Panc1 (cell line): ENCODE data around the gene GNRH2. TPM values are rescaled to one million over a fixed set of nuclear protein-coding genes. Genes with fewer than 3 reads are reported as not detected.

Experiments used
- ATAC-seq: fragments of 200-7000 bp; cut with Tn5 transposase; 2 replicates; pipeline ENCODE4 v1.9.1; 2020; ENCODE audit warnings: mild to moderate bottlenecking, moderate library complexity
- BruUV-seq: library from RNA; stranded (reverse); fragments of 400-500 nt; replicated peaks from 2 replicates; lab custom pipeline; 2021; lab: Mats Ljungman, UMichigan
- CTCF ChIA-PET: fragments of 300-600 bp; sonication (Branson Sonifier 250); formaldehyde crosslinking; loops from one replicate; lab custom pipeline; 2022; ENCODE audit warnings: antibody characterized with exemption; lab: Charles Lee
- POLR2A ChIA-PET: fragments of 300-600 bp; sonication (Branson Sonifier 250); formaldehyde crosslinking; loops from one replicate; lab custom pipeline; 2022; ENCODE audit warnings: antibody characterized with exemption; lab: Charles Lee
- DNase-seq: peaks from one replicate; pipeline ENCODE4 v3.0.0-alpha.2; 2010; ENCODE audit warnings: low read depth, low spot score
- H3K27ac ChIP-seq: 2 replicates; pipeline ENCODE4 v1.5.1; 2011; ENCODE audit warnings: mild to moderate bottlenecking, low read length, inconsistent platforms
- H3K27me3 ChIP-seq: fragments of 200-500 bp; sonication (Bioruptor generic); 2 replicates; pipeline ENCODE4 v1.6.0; 2014; ENCODE audit warnings: low read length, inconsistent platforms; ENCODE audit not compliant: control insufficient read depth, insufficient read depth
- H3K36me3 ChIP-seq: fragments of 200-500 bp; sonication (Bioruptor generic); 2 replicates; pipeline ENCODE4 v1.5.1; 2014; ENCODE audit warnings: inconsistent platforms, mild to moderate bottlenecking, low read length, moderate library complexity; ENCODE audit not compliant: control insufficient read depth, insufficient read depth
- H3K4me1 ChIP-seq: 2 replicates; pipeline ENCODE4 v1.5.1; 2011; ENCODE audit warnings: inconsistent platforms, mild to moderate bottlenecking, low read length, moderate library complexity; ENCODE audit not compliant: control insufficient read depth, insufficient read depth
- H3K4me3 ChIP-seq, 2 experiments: 2 replicates each; pipeline ENCODE4 v1.5.1; 2011 to 2012; ENCODE audit warnings: low read depth in 2 of 2, low read length in 2 of 2, mild to moderate bottlenecking in 2 of 2, inconsistent platforms in 1 of 2, moderate library complexity in 1 of 2
- H3K9me3 ChIP-seq: fragments of 200-500 bp; sonication (Bioruptor generic); 2 replicates; pipeline ENCODE4 v1.5.1; 2014; ENCODE audit warnings: low read depth, mild to moderate bottlenecking, inconsistent platforms, low read length, moderate library complexity; ENCODE audit not compliant: control insufficient read depth, insufficient read depth
- POLR2AphosphoS5 ChIP-seq: IDR thresholded peaks from 2 replicates; pipeline ENCODE4 v1.6.1; 2012; ENCODE audit warnings: mild to moderate bottlenecking, low read depth, low read length, moderate library complexity
- SIN3A ChIP-seq: IDR thresholded peaks from 2 replicates; pipeline ENCODE4 v1.6.1; 2012; ENCODE audit warnings: low read depth, mild to moderate bottlenecking, low read length, moderate library complexity, borderline replicate concordance; ENCODE audit not compliant: insufficient read depth
- in situ Hi-C: cut with HindIII; loops from 2 replicates; pipeline ENCODE4 v1.10.0; 2016; ENCODE audit warnings: low sequenced_read_pairs, low pct_unique_long_range_greater_than_20kb
- intact Hi-C: fragments of 100-400 bp; cut with micrococcal nuclease; formaldehyde crosslinking; loops from one replicate; pipeline ENCODE4 v1.10.0; 2022; ENCODE audit not compliant: unreplicated experiment
- total RNA-seq: library from RNA; stranded (reverse); gene quantifications from one replicate; pipeline ENCODE4 v1.2.1, GENCODE V29; 2021; ENCODE audit not compliant: unreplicated experiment
- TF ChIP-seq, protein P1 (sequence below), 2 experiments: IDR thresholded peaks; 2 replicates each; pipeline ENCODE4 v1.6.1; 2011 to 2012; ENCODE audit warnings: low read depth in 2 of 2, control low read depth in 1 of 2, low read length in 1 of 2, mild to moderate bottlenecking in 1 of 2, moderate library complexity in 1 of 2; ENCODE audit not compliant: insufficient read depth in 1 of 2
- TF ChIP-seq, protein P2 (sequence below): fragments of 450-650 bp; IDR thresholded peaks from 2 replicates; pipeline ENCODE4 v1.5.1; 2017; ENCODE audit warnings: mild to moderate bottlenecking

Gene GNRH2
- total RNA-seq, 1 experiment from 2014 or later: 0.49 TPM

GRCh38 chr20:3045042-3045815 is 1.8 kb downstream of the GNRH2 start:
- ATAC-seq (peak; percentile 88), DNase-seq (no peak)
- CTCF ChIA-PET: no interaction called here
- Histone ChIP-seq H3K9me3 (no peaks in the 10 kb centered on the region), H3K4me1 (peaks cover 8% of the 10 kb centered on the region; the same call in 1 of the 2 replicates), H3K27ac (peak overlapping the region; percentile 86), H3K27me3 (no peaks in the 10 kb centered on the region), H3K36me3 (peaks cover 5% of the 10 kb centered on the region; the same call in 1 of the 2 replicates), H3K4me3 (peak overlapping the region; percentile 82 to 88)
- in situ Hi-C loops: no loop called here
- POLR2A ChIA-PET: no interaction called here
- BruUV-seq: no TSS peak
- intact Hi-C loops: no loop called here
- TF ChIP-seq, protein P1, sequence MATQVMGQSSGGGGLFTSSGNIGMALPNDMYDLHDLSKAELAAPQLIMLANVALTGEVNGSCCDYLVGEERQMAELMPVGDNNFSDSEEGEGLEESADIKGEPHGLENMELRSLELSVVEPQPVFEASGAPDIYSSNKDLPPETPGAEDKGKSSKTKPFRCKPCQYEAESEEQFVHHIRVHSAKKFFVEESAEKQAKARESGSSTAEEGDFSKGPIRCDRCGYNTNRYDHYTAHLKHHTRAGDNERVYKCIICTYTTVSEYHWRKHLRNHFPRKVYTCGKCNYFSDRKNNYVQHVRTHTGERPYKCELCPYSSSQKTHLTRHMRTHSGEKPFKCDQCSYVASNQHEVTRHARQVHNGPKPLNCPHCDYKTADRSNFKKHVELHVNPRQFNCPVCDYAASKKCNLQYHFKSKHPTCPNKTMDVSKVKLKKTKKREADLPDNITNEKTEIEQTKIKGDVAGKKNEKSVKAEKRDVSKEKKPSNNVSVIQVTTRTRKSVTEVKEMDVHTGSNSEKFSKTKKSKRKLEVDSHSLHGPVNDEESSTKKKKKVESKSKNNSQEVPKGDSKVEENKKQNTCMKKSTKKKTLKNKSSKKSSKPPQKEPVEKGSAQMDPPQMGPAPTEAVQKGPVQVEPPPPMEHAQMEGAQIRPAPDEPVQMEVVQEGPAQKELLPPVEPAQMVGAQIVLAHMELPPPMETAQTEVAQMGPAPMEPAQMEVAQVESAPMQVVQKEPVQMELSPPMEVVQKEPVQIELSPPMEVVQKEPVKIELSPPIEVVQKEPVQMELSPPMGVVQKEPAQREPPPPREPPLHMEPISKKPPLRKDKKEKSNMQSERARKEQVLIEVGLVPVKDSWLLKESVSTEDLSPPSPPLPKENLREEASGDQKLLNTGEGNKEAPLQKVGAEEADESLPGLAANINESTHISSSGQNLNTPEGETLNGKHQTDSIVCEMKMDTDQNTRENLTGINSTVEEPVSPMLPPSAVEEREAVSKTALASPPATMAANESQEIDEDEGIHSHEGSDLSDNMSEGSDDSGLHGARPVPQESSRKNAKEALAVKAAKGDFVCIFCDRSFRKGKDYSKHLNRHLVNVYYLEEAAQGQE (IDR thresholded peaks at IDR 0.05; ENCODE audit: insufficient read depth in 1 of 2, low read depth in 2 of 2, low read length in 1 of 2): no peak
- TF ChIP-seq POLR2AphosphoS5: no peak

- Histone ChIP-seq H3K27ac (peak within 1 kb of the TSS; percentile 86), H3K4me3 (peak within 1 kb of the TSS; percentile 82 to 88), H3K27me3 (no peaks in the 10 kb centered on the region), H3K4me1 (peaks cover 8% of the 10 kb centered on the region), H3K9me3 (no peaks in the 10 kb centered on the region), H3K36me3 (peaks cover 5% of the 10 kb centered on the region; the same call in 1 of the 2 replicates)
- intact Hi-C loops: no loop called here
- ChIA-PET POLR2A (no interaction called here), CTCF (interaction anchor here (0.5 kb wide), 1 partner anchor 115 kb away, joined by 3 read pairs; no protein-coding TSS in a partner anchor)
- BruUV-seq: no TSS peak
- peak; percentile 82 for TF ChIP-seq POLR2AphosphoS5
- TF ChIP-seq, protein P2, sequence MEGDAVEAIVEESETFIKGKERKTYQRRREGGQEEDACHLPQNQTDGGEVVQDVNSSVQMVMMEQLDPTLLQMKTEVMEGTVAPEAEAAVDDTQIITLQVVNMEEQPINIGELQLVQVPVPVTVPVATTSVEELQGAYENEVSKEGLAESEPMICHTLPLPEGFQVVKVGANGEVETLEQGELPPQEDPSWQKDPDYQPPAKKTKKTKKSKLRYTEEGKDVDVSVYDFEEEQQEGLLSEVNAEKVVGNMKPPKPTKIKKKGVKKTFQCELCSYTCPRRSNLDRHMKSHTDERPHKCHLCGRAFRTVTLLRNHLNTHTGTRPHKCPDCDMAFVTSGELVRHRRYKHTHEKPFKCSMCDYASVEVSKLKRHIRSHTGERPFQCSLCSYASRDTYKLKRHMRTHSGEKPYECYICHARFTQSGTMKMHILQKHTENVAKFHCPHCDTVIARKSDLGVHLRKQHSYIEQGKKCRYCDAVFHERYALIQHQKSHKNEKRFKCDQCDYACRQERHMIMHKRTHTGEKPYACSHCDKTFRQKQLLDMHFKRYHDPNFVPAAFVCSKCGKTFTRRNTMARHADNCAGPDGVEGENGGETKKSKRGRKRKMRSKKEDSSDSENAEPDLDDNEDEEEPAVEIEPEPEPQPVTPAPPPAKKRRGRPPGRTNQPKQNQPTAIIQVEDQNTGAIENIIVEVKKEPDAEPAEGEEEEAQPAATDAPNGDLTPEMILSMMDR: no peak
- peak; percentile 85; the same call in 1 of the 2 replicates for TF ChIP-seq SIN3A
- no peak for DNase-seq
- in situ Hi-C loops: no loop called here
- peak; percentile 96 for ATAC-seq
Observed at GRCh38 chr20:3045816-3046676, 2.6 kb downstream of the GNRH2 start, which contains the start of gene MRPS26. MRPS26 (plus strand) TSS chr20:3046052; CDS start chr20:3046069, 17 bp downstream.
